Measurements from ENCODE around the gene MFSD8. TPM values are rescaled to one million over a fixed set of nuclear protein-coding genes. Genes with fewer than 3 reads are reported as not detected.
"Not testable (repeated sequence)": the region's sequence is repeated elsewhere in the genome, so short reads cannot be mapped to it uniquely, and the experiment has no call there.

MFSD8 gene
- total and polyA plus RNA-seq, 2 of the 4 experiments (the other 2 are of a cell fraction), result 8.8 to 36.7 TPM

DNA sequence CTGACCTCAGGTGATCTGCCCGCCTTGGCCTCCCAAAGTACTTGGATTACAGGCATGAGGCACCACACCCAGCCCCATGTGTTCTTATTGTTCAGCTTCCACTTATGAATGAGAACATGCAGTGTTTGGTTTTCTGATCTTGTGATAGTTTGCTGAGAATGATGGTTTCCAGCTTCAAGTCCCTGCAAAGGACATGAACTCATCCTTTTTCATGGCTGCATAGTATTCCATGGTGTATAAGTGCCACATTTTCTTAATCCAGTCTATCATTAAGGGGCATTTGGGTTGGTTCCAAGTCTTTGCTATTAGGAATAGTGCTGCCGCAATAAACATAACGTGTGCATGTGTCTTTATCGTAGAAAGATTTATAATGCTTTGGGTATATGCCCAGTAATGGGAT lies 65.3 kb downstream of the MFSD8 start:
- H2BK15ac ChIP-seq (ENCODE audit: low read depth, low read length); H3K9me3 ChIP-seq (ENCODE audit: control insufficient read depth, insufficient read depth, low read length); H3K4ac ChIP-seq (ENCODE audit: low read depth, low read length); H3K27me3 ChIP-seq (ENCODE audit: control insufficient read depth, insufficient read depth, low read length); H3K27ac ChIP-seq (ENCODE audit: insufficient read depth, low read length); H3K56ac ChIP-seq (ENCODE audit: extremely low read depth, insufficient read depth, low read length); H3K36me3 ChIP-seq (ENCODE audit: control insufficient read depth, insufficient read depth, low read length); H3K9me1 ChIP-seq (ENCODE audit: insufficient read depth, low read length); H4K5ac ChIP-seq (ENCODE audit: low read depth, low read length); H2BK120ac ChIP-seq (ENCODE audit: low read depth, low read length); H2BK5ac ChIP-seq (ENCODE audit: low read depth, low read length, poor library complexity, severe bottlenecking); H3K79me1 ChIP-seq (ENCODE audit: low read depth in 1 of 2, low read length in 2 of 2); intact Hi-C loops (cut with micrococcal nuclease); DNase-seq; H3K14ac ChIP-seq (replicated peaks; ENCODE audit: low read depth, low read length); dilution Hi-C loops (cut with HindIII; ENCODE audit: low sequenced_read_pairs, unreplicated experiment); H3K9ac ChIP-seq (ENCODE audit: low read depth, low read length); H4K20me1 ChIP-seq (ENCODE audit: insufficient read depth, low read length); H2AK9ac ChIP-seq (replicated peaks; ENCODE audit: low read depth, low read length, poor library complexity); BruUV-seq (replicated peaks); H3K4me3 ChIP-seq (ENCODE audit: insufficient read depth, low read depth, low read length); POLR2A ChIA-PET (ENCODE audit: unreplicated experiment); H2BK20ac ChIP-seq (ENCODE audit: low read depth, low read length); H4K91ac ChIP-seq (ENCODE audit: insufficient read depth, low read depth, low read length); in situ Hi-C loops (cut with MboI; ENCODE audit: low sequenced_read_pairs); CTCF ChIA-PET; H2AFZ ChIP-seq (replicated peaks; ENCODE audit: low read length, poor library complexity); H3K4me1 ChIP-seq (ENCODE audit: control insufficient read depth, insufficient read depth, low read length); H2AK5ac ChIP-seq (ENCODE audit: low read depth, low read length); H3K4me2 ChIP-seq (ENCODE audit: low read depth, low read length); ATAC-seq (ENCODE audit: low read depth); H4K8ac ChIP-seq (ENCODE audit: low read depth in 2 of 2, low read length in 2 of 2); H3K23ac ChIP-seq (ENCODE audit: low read depth, low read length); H3K18ac ChIP-seq (ENCODE audit: low read depth, low read length): not testable (repeated sequence)
- WGBS, 2 experiments (ENCODE audit: extremely low coverage in 2 of 2, insufficient read length in 1 of 2), result no CpG with 5 or more reads among the region's 4 CpGs

All from IMR-90 (cell line).